Measurements from ENCODE around the gene SLC25A21. TPM values are rescaled to one million over a fixed set of nuclear protein-coding genes. Genes with fewer than 3 reads are reported as not detected.

SLC25A21 gene
- total RNA-seq, 1 experiment from 2014 or later: 7.1 TPM

GRCh38 chr14:36916668-36917067 lies 255.7 kb downstream of the SLC25A21 start:
- Mint-ChIP-seq H3K9me3 (no peaks in the 10 kb centered on the region), H3K36me3 (ENCODE audit: insufficient read depth in 1 of 3, low read depth in 3 of 3) (no peaks in the 10 kb centered on the region), H3K4me1 (no peaks in the 10 kb centered on the region), H3K27me3 (ENCODE audit: low read depth) (no peaks in the 10 kb centered on the region), H3K4me3 (no peak overlapping the region), H3K27ac (no peak overlapping the region)
- Histone ChIP-seq H4K5ac (ENCODE audit: insufficient read length, low read depth, low read length) (no peak overlapping the region), H2BK5ac (ENCODE audit: insufficient read length, low read length) (no peak overlapping the region), H3K27ac (ENCODE audit: insufficient read length, low read depth, low read length) (no peak overlapping the region), H4K91ac (ENCODE audit: insufficient read length, low read depth, low read length) (no peak overlapping the region), H2BK120ac (ENCODE audit: low read depth, low read length, poor library complexity, severe bottlenecking) (no peak overlapping the region), H2BK20ac (ENCODE audit: low read depth, low read length, poor library complexity, severe bottlenecking) (no peak overlapping the region), H3K4me1 (ENCODE audit: insufficient read depth, low read length) (no peaks in the 10 kb centered on the region), H3T11ph (ENCODE audit: low read length) (no peak overlapping the region), H4K20me1 (ENCODE audit: control insufficient read depth, insufficient read depth, insufficient read length) (no peaks in the 10 kb centered on the region), H3K4ac (ENCODE audit: low read depth, low read length) (no peak overlapping the region), H3K9ac (ENCODE audit: extremely low read depth, insufficient read length, low read length) (no peak overlapping the region), H3K23me2 (ENCODE audit: insufficient read length, low read depth, low read length, poor library complexity, severe bottlenecking) (no peaks in the 10 kb centered on the region), H3K14ac (ENCODE audit: insufficient read depth, low read length) (no peak overlapping the region), H3K79me1 (ENCODE audit: insufficient read depth, low read depth, low read length, poor library complexity, severe bottlenecking) (no peaks in the 10 kb centered on the region), H3K79me2 (ENCODE audit: insufficient read depth, low read length) (no peaks in the 10 kb centered on the region), H3K56ac (ENCODE audit: insufficient read length, low read depth, low read length) (no peak overlapping the region), H4K8ac (replicated peaks; ENCODE audit: insufficient read length, low read depth, low read length) (no peak overlapping the region), H3K23ac (ENCODE audit: insufficient read length, low read depth, low read length) (no peak overlapping the region), H2BK15ac (ENCODE audit: low read depth, low read length) (no peak overlapping the region), H2AFZ (ENCODE audit: low read length) (no peak overlapping the region), H3K4me2 (ENCODE audit: insufficient read depth, insufficient read length, low read length) (no peak overlapping the region), H3K27me3 (ENCODE audit: insufficient read depth, low read length) (no peaks in the 10 kb centered on the region), H3K9me3 (ENCODE audit: control insufficient read depth, low read depth, low read length) (no peaks in the 10 kb centered on the region), H2BK12ac (ENCODE audit: insufficient read length, low read depth, low read length) (no peak overlapping the region), H2AK5ac (ENCODE audit: insufficient read length, low read length) (no peak overlapping the region), H3K18ac (ENCODE audit: insufficient read length, low read depth, low read length) (no peak overlapping the region)
- no peak for TF ChIP-seq CTCF (conservative IDR thresholded peaks at IDR 0.05)
- no CpG with 5 or more reads among the region's 2 CpGs for WGBS (ENCODE audit: extremely low coverage, insufficient read length, low lambda C conversion rate)
- no peak for DNase-seq

Data from H9 (cell line).